Endothelial cell (in vitro differentiated cells): ENCODE data around the gene SGO2. TPM values are rescaled to one million over a fixed set of nuclear protein-coding genes. Genes with fewer than 3 reads are reported as not detected.
A peak's percentile ranks its signal among the peaks of the same experiment; 100 is the strongest.

ENCODE experiments used
- DNase-seq: peaks from one replicate; pipeline ENCODE4 v3.0.0; 2021; ENCODE audit warnings: low spot score
- H3K27ac Mint-ChIP-seq: one replicate; pipeline ENCODE4 v1.8.0; 2021; ENCODE audit warnings: mixed read lengths, inconsistent platforms; ENCODE audit not compliant: unreplicated experiment
- H3K27me3 Mint-ChIP-seq: one replicate; pipeline ENCODE4 v1.8.0; 2021; ENCODE audit warnings: mild to moderate bottlenecking, moderate library complexity, mixed read lengths, inconsistent platforms; ENCODE audit not compliant: unreplicated experiment
- H3K36me3 Mint-ChIP-seq: one replicate; pipeline ENCODE4 v1.8.0; 2021; ENCODE audit warnings: mild to moderate bottlenecking, low read depth, mixed read lengths, inconsistent platforms; ENCODE audit not compliant: unreplicated experiment
- H3K4me1 Mint-ChIP-seq: one replicate; pipeline ENCODE4 v1.8.0; 2021; ENCODE audit warnings: mild to moderate bottlenecking, mixed read lengths, inconsistent platforms; ENCODE audit not compliant: unreplicated experiment
- H3K4me3 Mint-ChIP-seq: one replicate; pipeline ENCODE4 v1.8.0; 2021; ENCODE audit warnings: mild to moderate bottlenecking, mixed read lengths, inconsistent platforms; ENCODE audit not compliant: unreplicated experiment
- H3K9me3 Mint-ChIP-seq: one replicate; pipeline ENCODE4 v1.8.0; 2021; ENCODE audit warnings: mixed read lengths, inconsistent platforms; ENCODE audit not compliant: unreplicated experiment
- total RNA-seq: library from RNA; stranded (reverse); fragmentation: NEBNext Ultra II Directional; extraction: Animal tissue kit (Norgen Biotek cat#: 25700); gene quantifications from one replicate; pipeline ENCODE4 v1.2.1, GENCODE V29; 2021; ENCODE audit not compliant: unreplicated experiment
- TF ChIP-seq, protein P1 (sequence below): fragments of 200-600 bp; sonication (generic); IDR thresholded peaks from one replicate; pipeline ENCODE4 v1.5.0; 2021; ENCODE audit warnings: antibody characterized with exemption; ENCODE audit not compliant: unreplicated experiment

The SGO2 gene
- total RNA-seq, 1 donor from 2014 or later, result 10.5 TPM

DNA sequence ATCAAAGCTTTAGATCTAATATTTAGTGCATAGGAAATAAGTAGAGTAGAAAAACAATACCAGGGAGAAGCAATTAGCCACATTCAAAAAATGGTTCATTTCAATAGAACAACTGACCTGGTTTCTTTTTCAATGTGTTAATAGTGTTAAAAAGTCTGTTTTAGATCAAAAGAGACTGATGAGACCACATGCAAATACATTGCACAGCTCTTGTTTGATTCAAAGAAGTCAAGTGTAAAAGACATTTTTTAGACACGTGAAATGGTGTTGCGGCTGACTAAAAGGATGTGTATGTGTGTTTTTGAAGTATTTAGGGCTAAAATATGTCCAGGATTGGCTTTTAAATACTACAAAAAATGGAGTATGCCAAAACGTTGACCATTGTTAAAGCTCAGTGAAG lies 58.6 kb downstream of the SGO2 start:
- Mint-ChIP-seq H3K4me1 (peaks cover 3% of the 10 kb centered on the region), H3K27ac (no peak overlapping the region), H3K9me3 (no peaks in the 10 kb centered on the region), H3K4me3 (no peak overlapping the region), H3K27me3 (peaks cover 3% of the 10 kb centered on the region), H3K36me3 (no peaks in the 10 kb centered on the region)
- TF ChIP-seq, protein P1, sequence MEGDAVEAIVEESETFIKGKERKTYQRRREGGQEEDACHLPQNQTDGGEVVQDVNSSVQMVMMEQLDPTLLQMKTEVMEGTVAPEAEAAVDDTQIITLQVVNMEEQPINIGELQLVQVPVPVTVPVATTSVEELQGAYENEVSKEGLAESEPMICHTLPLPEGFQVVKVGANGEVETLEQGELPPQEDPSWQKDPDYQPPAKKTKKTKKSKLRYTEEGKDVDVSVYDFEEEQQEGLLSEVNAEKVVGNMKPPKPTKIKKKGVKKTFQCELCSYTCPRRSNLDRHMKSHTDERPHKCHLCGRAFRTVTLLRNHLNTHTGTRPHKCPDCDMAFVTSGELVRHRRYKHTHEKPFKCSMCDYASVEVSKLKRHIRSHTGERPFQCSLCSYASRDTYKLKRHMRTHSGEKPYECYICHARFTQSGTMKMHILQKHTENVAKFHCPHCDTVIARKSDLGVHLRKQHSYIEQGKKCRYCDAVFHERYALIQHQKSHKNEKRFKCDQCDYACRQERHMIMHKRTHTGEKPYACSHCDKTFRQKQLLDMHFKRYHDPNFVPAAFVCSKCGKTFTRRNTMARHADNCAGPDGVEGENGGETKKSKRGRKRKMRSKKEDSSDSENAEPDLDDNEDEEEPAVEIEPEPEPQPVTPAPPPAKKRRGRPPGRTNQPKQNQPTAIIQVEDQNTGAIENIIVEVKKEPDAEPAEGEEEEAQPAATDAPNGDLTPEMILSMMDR, result no peak
- no peak for DNase-seq

GRCh38 chr2:200585340-200585729 lies 59.3 kb downstream of the SGO2 start:
- H3K4me1 Mint-ChIP-seq, result peaks cover 3% of the 10 kb centered on the region
- H3K36me3 Mint-ChIP-seq, result no peaks in the 10 kb centered on the region
- peak overlapping the region; percentile 73 for H3K4me3 Mint-ChIP-seq
- no peak for DNase-seq
- H3K27me3 Mint-ChIP-seq, result peaks cover 3% of the 10 kb centered on the region
- H3K27ac Mint-ChIP-seq, result no peak overlapping the region
- no peaks in the 10 kb centered on the region for H3K9me3 Mint-ChIP-seq
- TF ChIP-seq, protein P1, result no peak

GRCh38 chr2:200585730-200586643 lies 60.0 kb downstream of the SGO2 start, which contains the start of gene AOX1:
Gene AOX1 (plus strand): TSS chr2:200586014. CDS start chr2:200586109, 95 bp downstream.
- H3K4me3 Mint-ChIP-seq, result peak within 1 kb of the TSS; percentile 86
- TF ChIP-seq, protein P1, result no peak

DNA sequence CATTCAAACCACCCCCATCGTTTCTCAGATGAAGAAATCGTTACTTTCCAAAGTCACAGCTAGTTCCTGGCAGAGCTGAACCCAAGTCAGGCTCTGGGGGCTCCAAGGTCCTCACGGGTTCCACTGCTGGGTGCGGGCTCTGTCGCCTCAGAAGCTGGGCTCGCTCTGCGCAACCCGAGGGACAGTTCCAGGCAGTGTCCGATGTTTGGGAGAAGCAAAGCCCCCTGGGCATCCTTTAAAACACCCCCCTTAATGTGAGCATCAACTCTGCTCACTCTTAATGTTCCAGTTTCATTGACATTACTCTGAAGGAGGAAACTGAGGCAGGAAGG lies 60.6 kb downstream of the SGO2 start:
- Mint-ChIP-seq H3K36me3 (no peaks in the 10 kb centered on the region), H3K4me3 (peak overlapping the region; percentile 86), H3K27me3 (peaks cover 3% of the 10 kb centered on the region), H3K9me3 (no peaks in the 10 kb centered on the region), H3K27ac (no peak overlapping the region), H3K4me1 (peaks cover 3% of the 10 kb centered on the region)
- DNase-seq, result no peak
- TF ChIP-seq, protein P1, result no peak

More at GRCh38 chr2:200585730-200586643, 60.0 kb downstream of the SGO2 start, which contains the start of gene AOX1:
- Mint-ChIP-seq H3K9me3 (no peaks in the 10 kb centered on the region), H3K4me1 (peaks cover 3% of the 10 kb centered on the region), H3K27me3 (peaks cover 3% of the 10 kb centered on the region), H3K27ac (no peak within 1 kb of the TSS), H3K36me3 (no peaks in the 10 kb centered on the region)
- peak; percentile 29 for DNase-seq

DNA sequence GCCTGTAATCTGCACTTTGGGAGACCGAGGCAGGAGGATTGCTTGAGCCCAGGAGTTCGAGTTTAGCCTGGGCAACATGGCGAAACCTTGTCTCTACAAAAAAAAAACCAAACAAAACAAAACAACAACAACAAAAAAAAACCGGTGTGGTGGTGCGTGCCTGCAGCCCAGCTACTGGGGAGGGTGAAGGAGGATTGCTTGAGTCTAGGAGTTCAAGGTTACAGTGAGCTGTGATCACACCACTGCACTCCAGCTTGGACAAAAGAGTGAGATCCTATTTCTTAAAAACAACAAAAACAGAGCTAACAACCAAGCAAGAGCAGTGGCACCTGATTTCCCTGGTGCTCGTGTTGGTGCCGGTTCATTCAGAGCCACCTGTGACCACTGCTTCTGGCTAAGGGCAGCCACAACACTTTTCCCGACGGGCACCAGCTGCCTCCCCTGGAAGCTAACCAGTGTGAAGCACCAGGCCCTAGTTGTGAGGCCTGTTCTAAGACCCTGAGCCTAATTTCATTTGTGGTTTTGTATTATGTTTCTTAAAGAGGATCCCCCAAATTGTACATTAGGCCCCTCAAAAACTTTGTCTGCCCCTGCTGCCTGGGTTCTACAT lies 61.1 kb downstream of the SGO2 start:
- TF ChIP-seq, protein P1, result no peak
- Mint-ChIP-seq H3K9me3 (no peaks in the 10 kb centered on the region), H3K36me3 (no peaks in the 10 kb centered on the region), H3K27ac (no peak overlapping the region), H3K4me3 (no peak overlapping the region), H3K4me1 (peaks cover 3% of the 10 kb centered on the region), H3K27me3 (peaks cover 5% of the 10 kb centered on the region)
- DNase-seq, result no peak
